H1 (cell line): ENCODE measurements around the gene SH2D7. TPM values are rescaled to one million over a fixed set of nuclear protein-coding genes. Genes with fewer than 3 reads are reported as not detected.

Experiments used
- CHD7 ChIP-seq: fragments of 300-600 bp; sonication (generic); IDR thresholded peaks from 2 replicates; pipeline ENCODE4 v1.7.1; 2012; ENCODE audit warnings: low read length, moderate library complexity, mild to moderate bottlenecking, inconsistent platforms; ENCODE audit not compliant: insufficient replicate concordance
- YY1 ChIP-seq: IDR thresholded peaks from 2 replicates; pipeline ENCODE4 v1.6.1; 2011; ENCODE audit warnings: low read depth, mild to moderate bottlenecking, low read length
- polyA plus RNA-seq, 7 experiments: library from polyadenylated mRNA; depleted of rRNA in 3 of 7; stranded (reverse) in 5 of 7; unstranded in 2 of 7; fragments of >200 nt in 5 of 7; fragments of 200-250 nt in 2 of 7; gene quantifications; 1 replicate in 5 of 7; 2 replicates in 1 of 7; 4 replicates in 1 of 7; pipeline versions ENCODE4 v1.2.1 to v1.2.3, GENCODE V29; 2011 to 2013; ENCODE audit warnings: missing spikeins in 2 of 7, mixed read lengths in 2 of 7
- total RNA-seq: library from RNA; stranded (reverse); fragmentation: NEBNext Ultra II Directional; extraction: Animal tissue kit (Norgen Biotek cat#: 25700); gene quantifications from 2 replicates; pipeline ENCODE4 v1.2.1, GENCODE V29; 2021

SH2D7 gene
- total and polyA plus RNA-seq, 2 of the 8 experiments (the other 6 are each of a cell fraction or from before 2014, with no cell fraction given) = not detected

GRCh38 chr15:78067328-78068228 lies 24.8 kb upstream of the SH2D7 start (continued):
- no peak for TF ChIP-seq CHD7
- TF ChIP-seq YY1 = no peak
